Epithelial cell of proximal tubule (primary cell): ENCODE data around the gene ZNF32. TPM values are rescaled to one million over a fixed set of nuclear protein-coding genes. Genes with fewer than 3 reads are reported as not detected.

Source experiments
- DNase-seq: peaks from one replicate; pipeline ENCODE4 v3.0.0-alpha.2; 2011; ENCODE audit warnings: low read depth
- H3K4me3 ChIP-seq: 2 replicates; pipeline ENCODE4 v1.5.1; 2011; ENCODE audit warnings: low read depth, mild to moderate bottlenecking, low read length
- CTCF ChIP-seq: conservative IDR thresholded peaks from 2 replicates; pipeline ENCODE4 v1.5.1; 2012; ENCODE audit warnings: low read depth, mild to moderate bottlenecking, low read length
- total RNA-seq: library from RNA; depleted of rRNA; stranded (reverse); fragments of >200 nt; gene quantifications from 2 replicates; pipeline ENCODE4 v1.2.3, GENCODE V29; 2015

ZNF32 gene
- 25.8 and 32.1 TPM in 2 replicates for total RNA-seq

- TF ChIP-seq CTCF: no peak
- peak; percentile 12 for DNase-seq
- H3K4me3 ChIP-seq: peak within 1 kb of the TSS; percentile 73
Measured at GRCh38 chr10:43648398-43649184, at the start of gene ZNF32. Gene ZNF32 (minus strand): TSS chr10:43648881. CDS start chr10:43646133, 2,748 bp downstream.

GRCh38 chr10:43698156-43698555 lies 49.5 kb upstream of the ZNF32 start:
- TF ChIP-seq CTCF: no peak
- no peak overlapping the region for H3K4me3 ChIP-seq
- DNase-seq: no peak

GRCh38 chr10:43696909-43697483 lies 48.3 kb upstream of the ZNF32 start:
- TF ChIP-seq CTCF: no peak
- no peak overlapping the region for H3K4me3 ChIP-seq
- DNase-seq: no peak

GRCh38 chr10:43695730-43696129 lies 47.0 kb upstream of the ZNF32 start:
- DNase-seq: no peak
- no peak overlapping the region for H3K4me3 ChIP-seq
- no peak for TF ChIP-seq CTCF

- DNase-seq: no peak
- no peak for TF ChIP-seq CTCF
Measured at GRCh38 chr10:43695321-43695720, 46.6 kb upstream of the ZNF32 start.

GRCh38 chr10:43694526-43694925 lies 45.8 kb upstream of the ZNF32 start:
- DNase-seq: no peak
- no peak for TF ChIP-seq CTCF
- H3K4me3 ChIP-seq: no peak overlapping the region

More at GRCh38 chr10:43695321-43695720, 46.6 kb upstream of the ZNF32 start:
- no peak overlapping the region for H3K4me3 ChIP-seq
